Kidney epithelial cell (primary cell): Measurements from ENCODE around the gene TMPRSS12. TPM values are rescaled to one million over a fixed set of nuclear protein-coding genes. Genes with fewer than 3 reads are reported as not detected.
"Not testable (repeated sequence)": the region's sequence is repeated elsewhere in the genome, so short reads cannot be mapped to it uniquely, and the experiment has no call there.

Experiments
- DNase-seq: peaks from one replicate; pipeline ENCODE4 v3.0.0-alpha.2; 2010; ENCODE audit warnings: low read depth
- H3K27me3 ChIP-seq: 2 replicates; pipeline ENCODE4 v1.6.0; 2011; ENCODE audit warnings: low read length; ENCODE audit not compliant: control insufficient read depth, insufficient read depth
- H3K36me3 ChIP-seq: 2 replicates; pipeline ENCODE4 v1.5.1; 2011; ENCODE audit warnings: low read length; ENCODE audit not compliant: control insufficient read depth, insufficient read depth
- H3K4me3 ChIP-seq: 2 replicates; pipeline ENCODE4 v1.5.1; 2011; ENCODE audit warnings: low read depth, mild to moderate bottlenecking, control low read depth, low read length
- total RNA-seq: library from RNA; depleted of rRNA; stranded (reverse); fragments of >200 nt; gene quantifications from 2 replicates; pipeline ENCODE4 v1.2.3, GENCODE V29; 2015
- TF ChIP-seq, protein P1 (sequence below): IDR thresholded peaks from 2 replicates; pipeline ENCODE4 v1.5.1; 2011; ENCODE audit warnings: mild to moderate bottlenecking, moderate library complexity, low read length, control low read depth, inconsistent platforms; ENCODE audit not compliant: insufficient read depth, poor library complexity, severe bottlenecking

TMPRSS12 gene
- total RNA-seq, 1 donor from 2014 or later, result not detected

- H3K36me3 ChIP-seq, result no peaks in the 10 kb centered on the region
- DNase-seq, result no peak
- no peak overlapping the region for H3K4me3 ChIP-seq
- TF ChIP-seq, protein P1, sequence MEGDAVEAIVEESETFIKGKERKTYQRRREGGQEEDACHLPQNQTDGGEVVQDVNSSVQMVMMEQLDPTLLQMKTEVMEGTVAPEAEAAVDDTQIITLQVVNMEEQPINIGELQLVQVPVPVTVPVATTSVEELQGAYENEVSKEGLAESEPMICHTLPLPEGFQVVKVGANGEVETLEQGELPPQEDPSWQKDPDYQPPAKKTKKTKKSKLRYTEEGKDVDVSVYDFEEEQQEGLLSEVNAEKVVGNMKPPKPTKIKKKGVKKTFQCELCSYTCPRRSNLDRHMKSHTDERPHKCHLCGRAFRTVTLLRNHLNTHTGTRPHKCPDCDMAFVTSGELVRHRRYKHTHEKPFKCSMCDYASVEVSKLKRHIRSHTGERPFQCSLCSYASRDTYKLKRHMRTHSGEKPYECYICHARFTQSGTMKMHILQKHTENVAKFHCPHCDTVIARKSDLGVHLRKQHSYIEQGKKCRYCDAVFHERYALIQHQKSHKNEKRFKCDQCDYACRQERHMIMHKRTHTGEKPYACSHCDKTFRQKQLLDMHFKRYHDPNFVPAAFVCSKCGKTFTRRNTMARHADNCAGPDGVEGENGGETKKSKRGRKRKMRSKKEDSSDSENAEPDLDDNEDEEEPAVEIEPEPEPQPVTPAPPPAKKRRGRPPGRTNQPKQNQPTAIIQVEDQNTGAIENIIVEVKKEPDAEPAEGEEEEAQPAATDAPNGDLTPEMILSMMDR, result no peak
- no peaks in the 10 kb centered on the region for H3K27me3 ChIP-seq
Measured at GRCh38 chr12:50926415-50926814, 83.7 kb downstream of the TMPRSS12 start.

DNA sequence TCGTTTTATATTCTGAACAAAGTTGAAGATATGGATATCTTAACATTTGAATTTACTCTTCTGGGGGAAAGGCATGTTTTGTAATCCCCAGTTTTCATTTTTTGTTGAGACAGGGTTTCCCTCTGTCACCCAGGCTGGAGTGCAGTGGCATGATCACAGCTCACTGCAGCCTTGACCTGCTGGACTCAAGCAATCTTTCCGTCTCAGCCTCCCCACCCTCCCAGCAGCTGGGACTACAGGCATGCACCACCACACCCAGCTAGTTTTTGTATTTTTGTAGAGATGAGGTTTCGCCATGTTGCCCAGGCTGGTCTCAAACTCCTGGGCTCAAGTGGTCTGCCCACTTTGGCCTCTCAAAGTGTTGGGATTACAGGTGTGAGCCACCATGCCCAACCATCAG lies 84.2 kb downstream of the TMPRSS12 start:
- H3K27me3 ChIP-seq, DNase-seq, H3K36me3 ChIP-seq, H3K4me3 ChIP-seq: not testable (repeated sequence)

- no peaks in the 10 kb centered on the region for H3K27me3 ChIP-seq
- no peaks in the 10 kb centered on the region for H3K36me3 ChIP-seq
- no peak for DNase-seq
- no peak overlapping the region for H3K4me3 ChIP-seq
- TF ChIP-seq, protein P1, result no peak
Measured at GRCh38 chr12:50927356-50927755, 84.6 kb downstream of the TMPRSS12 start.

- Histone ChIP-seq H3K4me3 (no peak overlapping the region), H3K36me3 (no peaks in the 10 kb centered on the region), H3K27me3 (no peaks in the 10 kb centered on the region)
- DNase-seq, result no peak
- TF ChIP-seq, protein P1, result no peak
Measured at GRCh38 chr12:50927766-50928224, 85.1 kb downstream of the TMPRSS12 start.

GRCh38 chr12:50928392-50928791 lies 85.7 kb downstream of the TMPRSS12 start:
- Histone ChIP-seq H3K36me3 (no peaks in the 10 kb centered on the region), H3K27me3 (no peaks in the 10 kb centered on the region), H3K4me3 (no peak overlapping the region)
- TF ChIP-seq, protein P1, result no peak
- no peak for DNase-seq

GRCh38 chr12:50929831-50930230 lies 87.1 kb downstream of the TMPRSS12 start:
- DNase-seq, result no peak
- TF ChIP-seq, protein P1, result no peak
- no peaks in the 10 kb centered on the region for H3K27me3 ChIP-seq
- H3K36me3 ChIP-seq, result no peaks in the 10 kb centered on the region
- no peak overlapping the region for H3K4me3 ChIP-seq

- not testable (repeated sequence) for H3K36me3 ChIP-seq, DNase-seq, H3K27me3 ChIP-seq, H3K4me3 ChIP-seq
Measured at GRCh38 chr12:50930477-50930876, 87.8 kb downstream of the TMPRSS12 start.
